ENCODE measurements around the gene EP400.

DNA sequence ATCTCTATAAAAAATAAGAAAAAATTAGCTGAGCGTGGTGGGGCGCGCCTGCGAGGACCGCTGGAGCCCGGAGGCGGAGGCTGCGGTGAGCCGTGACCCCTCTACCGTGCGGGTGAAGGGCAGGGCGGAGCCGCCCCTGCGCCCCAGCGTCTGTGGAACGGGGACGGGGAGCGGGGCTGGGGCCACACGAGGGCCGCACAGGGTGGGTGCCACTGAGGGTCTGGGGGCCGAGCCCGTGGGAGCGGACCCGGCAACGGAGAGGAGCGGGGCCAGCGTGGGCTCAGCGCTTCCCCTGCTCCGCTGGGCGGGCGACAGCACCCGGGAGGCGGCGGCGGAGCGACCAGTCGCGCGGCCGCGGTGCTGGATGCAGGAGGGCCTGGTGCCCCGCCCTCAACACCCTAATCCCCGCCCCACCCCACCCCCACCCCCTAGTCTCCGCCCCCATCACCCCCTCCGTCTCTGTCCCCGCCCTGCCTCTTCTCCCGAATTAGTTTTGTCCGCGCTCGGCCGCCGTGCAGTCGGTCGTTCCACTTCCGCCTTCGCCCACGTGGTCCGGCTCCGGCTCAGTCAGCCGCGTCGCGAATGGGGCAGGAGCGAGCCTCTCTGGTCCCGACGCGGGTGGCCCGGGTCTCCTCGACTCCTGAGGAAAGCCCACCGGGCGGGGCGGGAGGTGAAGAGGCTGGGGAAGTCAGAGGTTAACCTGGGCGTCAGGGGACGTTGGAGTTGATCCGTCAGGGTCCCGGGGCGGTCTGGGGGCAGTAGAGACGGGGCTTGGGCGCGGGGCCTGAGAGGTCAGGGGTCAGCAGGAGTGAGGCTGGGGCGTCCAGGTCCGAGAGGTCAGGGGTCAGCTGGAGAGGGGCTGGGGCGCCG is 20.8 kb upstream of the EP400 start, which contains the start of gene PUS1:
- TF ChIP-seq CTCF (IDR thresholded peaks at IDR 0.05; ENCODE audit: low read depth, low read length, poor library complexity, severe bottlenecking) (no peak), EZH2phosphoT487 (IDR thresholded peaks at IDR 0.05; ENCODE audit: borderline replicate concordance, low read length) (no peak)
